A549 (cell line): ENCODE data around the gene ZNF287.

Experiments
- BHLHE40 ChIP-seq: IDR thresholded peaks from 2 replicates; pipeline ENCODE4 v1.6.1; 2012; ENCODE audit warnings: low read depth, low read length, inconsistent platforms
- CEBPB ChIP-seq, 2 experiments: fragments of >200 bp in 1 of 2; sonication (Bioruptor Twin) in 1 of 2; formaldehyde crosslinking in 1 of 2; IDR thresholded peaks; 2 replicates each; pipeline ENCODE4 v1.6.1; 2012 to 2016
- CHD4 ChIP-seq: fragments of 200-600 bp; sonication (generic); IDR thresholded peaks from 2 replicates; pipeline ENCODE4 v1.6.1; 2016; ENCODE audit warnings: antibody characterized with exemption, mild to moderate bottlenecking, borderline replicate concordance
- CTCF ChIP-seq: fragments of >200 bp; sonication (Bioruptor Twin); formaldehyde crosslinking; IDR thresholded peaks from 3 replicates; pipeline ENCODE4 v1.5.1; 2016
- HOXA7 ChIP-seq: fragments of 250-450 bp; sonication (Bioruptor Pico); IDR thresholded peaks from 2 replicates; pipeline ENCODE4 v1.5.0; 2020; ENCODE audit warnings: mild to moderate bottlenecking, moderate library complexity
- JUN ChIP-seq, 2 experiments: fragments of >200 bp; sonication (Bioruptor Twin); formaldehyde crosslinking; IDR thresholded peaks; 2 replicates in 1 of 2; 3 replicates in 1 of 2; pipeline ENCODE4 v1.6.1; 2016 to 2017
- POLR2A ChIP-seq: IDR thresholded peaks from 2 replicates; pipeline ENCODE4 v1.6.1; 2012; ENCODE audit warnings: mild to moderate bottlenecking, low read length
- RFX5 ChIP-seq: fragments of 450-650 bp; IDR thresholded peaks from 2 replicates; pipeline ENCODE4 v1.7.1; 2014; ENCODE audit warnings: antibody characterized with exemption, mild to moderate bottlenecking, moderate library complexity
- SMC3 ChIP-seq: fragments of >200 bp; sonication (Bioruptor Twin); formaldehyde crosslinking; IDR thresholded peaks from 3 replicates; pipeline ENCODE4 v1.6.1; 2018; ENCODE audit warnings: inconsistent platforms

GRCh38 chr17:16584273-16584995 is 15.4 kb upstream of the ZNF287 start:
- TF ChIP-seq BHLHE40 (peak; percentile 54; the same call in 1 of the 2 replicates), JUN (IDR thresholded peaks at IDR 0.05) (no peak), CTCF (peak; percentile 63), SMC3 (peak; percentile 50; the same call in 2 of the 3 replicates), POLR2A (peak; percentile 61), CHD4 (no peak), HOXA7 (CRISPR knock-in tag) (no peak), CEBPB (IDR thresholded peaks at IDR 0.05) (no peak), RFX5 (0 out of 2 replicates have a peak, but pooled peaks have one; percentile 25)
